HepG2 (cell line): Measurements from ENCODE around the gene DUSP12. TPM values are rescaled to one million over a fixed set of nuclear protein-coding genes. Genes with fewer than 3 reads are reported as not detected.

Experiments
- ATAC-seq: fragments of 200-7000 bp; cut with Tn5 transposase; 3 replicates; pipeline ENCODE4 v1.9.1; 2020; ENCODE audit warnings: mild to moderate bottlenecking, moderate library complexity
- BruUV-seq: library from RNA; stranded (reverse); fragments of 400-500 nt; replicated peaks from 2 replicates; lab custom pipeline; 2021; lab: Mats Ljungman, UMichigan
- CTCF ChIA-PET: fragments of 300-600 bp; formaldehyde crosslinking; extraction: SDS; loops from one replicate; lab custom pipeline; 2021; ENCODE audit warnings: low total read pairs, inconsistent platforms, low intra/inter-chr PET ratio; lab: Yijun Ruan, JAX
- POLR2A ChIA-PET: fragments of 350-600 bp; sonication (Branson Sonifier 250); formaldehyde crosslinking; loops from one replicate; lab custom pipeline; 2020; ENCODE audit warnings: antibody characterized with exemption, inconsistent platforms; lab: Yijun Ruan, JAX
- DNase-seq: peaks from one replicate; pipeline ENCODE4 v3.0.0-alpha.2; 2015; ENCODE audit warnings: low spot score
- FAIRE-seq: peaks from 3 replicates; lab custom pipeline; 2011; peaks lifted over from hg19 to GRCh38; lab: Jason Lieb, UNC
- H2AFZ ChIP-seq: one replicate; pipeline ENCODE4 v1.6.1; 2011; ENCODE audit warnings: low read length, inconsistent platforms
- H3K27ac ChIP-seq: fragments of 300-600 bp; 3 replicates; pipeline ENCODE4 v1.8.0; 2011; ENCODE audit warnings: mixed run types, mild to moderate bottlenecking, mixed read lengths, low read length, inconsistent platforms; ENCODE audit not compliant: insufficient read depth; ENCODE audit errors: extremely low read length
- H3K27me3 ChIP-seq, 2 experiments: fragments of 200-600 bp in 1 of 2; 2 replicates in 1 of 2; 3 replicates in 1 of 2; pipeline versions ENCODE4 v1.6.0 to v1.8.0; 2011; ENCODE audit warnings: low read length in 2 of 2, mild to moderate bottlenecking in 2 of 2, moderate library complexity in 2 of 2, inconsistent platforms in 1 of 2; ENCODE audit not compliant: insufficient read depth in 2 of 2, control insufficient read depth in 1 of 2
- H3K36me3 ChIP-seq, 2 experiments: fragments of 200-600 bp in 1 of 2; replicated peaks in 1 of 2; 2 replicates in 1 of 2; 3 replicates in 1 of 2; pipeline versions ENCODE4 v1.5.1 to v1.8.0; 2011; ENCODE audit warnings: low read length in 2 of 2, inconsistent platforms in 1 of 2; ENCODE audit not compliant: insufficient read depth in 2 of 2, control insufficient read depth in 1 of 2
- H3K4me1 ChIP-seq: 2 replicates; pipeline ENCODE4 v1.5.1; 2012; ENCODE audit warnings: low read length, inconsistent platforms; ENCODE audit not compliant: insufficient read depth
- H3K4me2 ChIP-seq: 2 replicates; pipeline ENCODE4 v1.6.0; 2011; ENCODE audit warnings: low read depth, low read length, inconsistent platforms
- H3K4me3 ChIP-seq, 3 experiments: fragments of 200-600 bp in 1 of 3; sonication (generic), shearing (Covaris generic) in 1 of 3; replicated peaks in 1 of 3; 2 replicates each; pipeline ENCODE4 v1.5.1; 2011 to 2016; ENCODE audit warnings: low read length in 3 of 3, inconsistent platforms in 2 of 3, low read depth in 2 of 3, mild to moderate bottlenecking in 2 of 3, control low read depth in 1 of 3, mixed read lengths in 1 of 3; ENCODE audit not compliant: insufficient read depth in 1 of 3
- H3K79me2 ChIP-seq: one replicate; pipeline ENCODE4 v1.6.1; 2011; ENCODE audit warnings: low read length, inconsistent platforms; ENCODE audit not compliant: insufficient read depth
- H3K9ac ChIP-seq: 2 replicates; pipeline ENCODE4 v1.6.0; 2011; ENCODE audit warnings: mild to moderate bottlenecking, low read depth, low read length, inconsistent platforms; ENCODE audit not compliant: insufficient read depth
- H3K9me3 ChIP-seq: 2 replicates; pipeline ENCODE4 v1.5.1; 2012; ENCODE audit warnings: mild to moderate bottlenecking, low read length
- H4K20me1 ChIP-seq: 2 replicates; pipeline ENCODE4 v1.6.0; 2011; ENCODE audit warnings: inconsistent platforms, mild to moderate bottlenecking, low read length, moderate library complexity; ENCODE audit not compliant: insufficient read depth
- BCL6 ChIP-seq: IDR thresholded peaks from 2 replicates; pipeline ENCODE4 v1.6.1; 2016; ENCODE audit warnings: missing genetic modification reagents, missing compliant biosample characterization
- IRF2 ChIP-seq: IDR thresholded peaks from 2 replicates; pipeline ENCODE4 v1.6.1; 2018; ENCODE audit warnings: missing genetic modification reagents, missing compliant biosample characterization
- ISL2 ChIP-seq: sonication (generic); formaldehyde crosslinking; IDR thresholded peaks from 2 replicates; pipeline ENCODE4 v1.5.0; 2020; ENCODE audit warnings: missing genetic modification reagents
- PRPF4 ChIP-seq: fragments of 200-400 bp; formaldehyde crosslinking; IDR thresholded peaks from 2 replicates; pipeline ENCODE4 v1.6.1; 2016; ENCODE audit warnings: low read length, low read depth; ENCODE audit not compliant: poor library complexity, severe bottlenecking
- SOX13 ChIP-seq, 3 experiments: fragments of 450-650 bp in 1 of 3; sonication (generic) in 1 of 3; formaldehyde crosslinking in 1 of 3; IDR thresholded peaks in 2 of 3; conservative IDR thresholded peaks in 1 of 3; 2 replicates each; pipeline versions ENCODE4 v1.5.0 to v1.6.1; 2016 to 2020; ENCODE audit warnings: antibody characterized with exemption in 1 of 3, mild to moderate bottlenecking in 1 of 3, missing compliant biosample characterization in 1 of 3, missing genetic modification reagents in 1 of 3, moderate library complexity in 1 of 3
- TMF1 ChIP-seq: sonication (generic); formaldehyde crosslinking; IDR thresholded peaks from 2 replicates; pipeline ENCODE4 v1.8.1; 2022; ENCODE audit warnings: low read depth, missing genetic modification reagents
- ZNF234 ChIP-seq: sonication (generic); formaldehyde crosslinking; conservative IDR thresholded peaks from 2 replicates; pipeline ENCODE4 v1.5.1; 2020; ENCODE audit warnings: mild to moderate bottlenecking, missing genetic modification reagents
- ZNF501 ChIP-seq: sonication (generic); formaldehyde crosslinking; IDR thresholded peaks from 2 replicates; pipeline ENCODE4 v1.5.1; 2020; ENCODE audit warnings: mild to moderate bottlenecking, moderate library complexity, missing genetic modification reagents
- WGBS: methylation state at CpG from one replicate; pipeline ENCODE4 v1.1.6; 2017; ENCODE audit warnings: low lambda C conversion rate; 5-methylcytosine and 5-hydroxymethylcytosine counted together
- in situ Hi-C: cut with HindIII; loops from 2 replicates; pipeline ENCODE4 v1.10.0; 2017; ENCODE audit warnings: low pct_unique_long_range_greater_than_20kb; ENCODE audit not compliant: extremely low pct_ligation_motif_present
- intact Hi-C: fragments of 100-400 bp; cut with micrococcal nuclease; formaldehyde crosslinking; loops from one replicate; pipeline ENCODE4 v1.10.0; 2022; ENCODE audit not compliant: unreplicated experiment
- polyA plus RNA-seq, 8 experiments: library from polyadenylated mRNA; depleted of rRNA in 3 of 8; stranded (reverse) in 7 of 8; unstranded in 1 of 8; fragments of >200 nt; fragmentation: Illumina TruSeq in 4 of 8; extraction: Trizol in 4 of 8; gene quantifications; 2 replicates each; pipeline versions ENCODE4 v1.2.1 to v1.2.3, GENCODE V29; 2011 to 2016; ENCODE audit warnings: low read depth in 4 of 8, missing spikeins in 1 of 8, mixed read lengths in 1 of 8; ENCODE audit not compliant: insufficient read depth in 1 of 8
- total RNA-seq, 5 experiments: library from RNA; depleted of rRNA; stranded (reverse); fragments of >200 nt; fragmentation: Illumina TruSeq; extraction: Trizol; gene quantifications; 2 replicates each; pipeline ENCODE4 v1.2.3, GENCODE V29; 2016; ENCODE audit warnings: low read depth in 1 of 5
- TF ChIP-seq, protein P1 (sequence below): sonication (generic); formaldehyde crosslinking; conservative IDR thresholded peaks from 2 replicates; pipeline ENCODE4 v1.4.0; 2020; ENCODE audit warnings: mild to moderate bottlenecking, missing genetic modification reagents, moderate library complexity

The DUSP12 gene
- total and polyA plus RNA-seq, 2 of the 13 experiments (the other 11 are each of a cell fraction or from before 2014, with no cell fraction given) = 36.7 to 37.1 TPM

- TF ChIP-seq SOX13 (IDR thresholded peaks at IDR 0.05) = no peak
- TF ChIP-seq SOX13 (CRISPR knock-in tag; conservative IDR thresholded peaks at IDR 0.05 in 1 of 2, IDR thresholded peaks at IDR 0.05 in 1 of 2) = no peak
- no peak for TF ChIP-seq TMF1
Observed at GRCh38 chr1:161738627-161739287, 10.8 kb upstream of the DUSP12 start (continued).

DNA sequence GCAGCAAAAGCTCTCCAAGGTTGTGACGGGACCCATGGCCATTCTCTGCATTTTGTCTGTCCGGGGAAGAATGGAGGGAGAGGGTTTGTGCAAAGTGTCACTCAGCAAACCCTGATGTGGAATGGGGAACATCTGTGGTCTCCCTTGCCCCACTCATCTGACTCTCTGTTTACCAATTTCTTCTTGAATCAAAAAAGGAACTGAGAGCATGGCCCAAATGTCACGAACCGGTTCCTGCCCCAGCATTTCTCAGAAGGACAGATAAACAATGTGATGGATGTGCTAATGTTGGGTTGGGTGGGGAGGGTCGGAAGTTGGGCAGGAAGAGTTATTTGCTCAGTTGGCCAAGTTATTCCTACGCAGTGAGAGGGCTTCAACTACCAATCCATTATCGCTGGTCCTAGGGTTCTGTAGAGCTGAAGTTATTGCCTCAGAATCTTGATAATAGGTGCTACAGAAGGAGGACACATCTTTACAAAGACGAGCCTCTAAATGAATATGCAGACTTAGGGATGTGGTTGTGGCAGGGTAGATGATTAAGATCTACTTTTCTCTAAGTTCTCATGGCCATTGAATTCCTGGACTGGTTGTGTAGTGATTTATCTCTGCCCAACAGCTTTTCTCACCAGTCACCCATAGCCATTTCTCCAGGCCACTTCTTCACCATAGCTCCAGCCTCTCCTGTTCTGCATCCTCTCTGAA lies 9.6 kb upstream of the DUSP12 start:
- no TSS peak for BruUV-seq

More for the DNA sequence above, 9.6 kb upstream of the DUSP12 start:
- H3K4me1 ChIP-seq = no peaks in the 10 kb centered on the region
- DNase-seq (no peak), ATAC-seq (no peak), FAIRE-seq (no peak)
- in situ Hi-C loops = loop anchor here (10.0 kb wide), 1 partner anchor 95 kb away; no protein-coding TSS in a partner anchor
- no peak overlapping the region for H3K4me3 ChIP-seq
- H3K4me2 ChIP-seq = no peak overlapping the region
- intact Hi-C loops = loop anchor here (10.0 kb wide), 1 partner anchor 175 kb away; no protein-coding TSS in a partner anchor
- no peak for TF ChIP-seq ISL2
- TF ChIP-seq, protein P1, sequence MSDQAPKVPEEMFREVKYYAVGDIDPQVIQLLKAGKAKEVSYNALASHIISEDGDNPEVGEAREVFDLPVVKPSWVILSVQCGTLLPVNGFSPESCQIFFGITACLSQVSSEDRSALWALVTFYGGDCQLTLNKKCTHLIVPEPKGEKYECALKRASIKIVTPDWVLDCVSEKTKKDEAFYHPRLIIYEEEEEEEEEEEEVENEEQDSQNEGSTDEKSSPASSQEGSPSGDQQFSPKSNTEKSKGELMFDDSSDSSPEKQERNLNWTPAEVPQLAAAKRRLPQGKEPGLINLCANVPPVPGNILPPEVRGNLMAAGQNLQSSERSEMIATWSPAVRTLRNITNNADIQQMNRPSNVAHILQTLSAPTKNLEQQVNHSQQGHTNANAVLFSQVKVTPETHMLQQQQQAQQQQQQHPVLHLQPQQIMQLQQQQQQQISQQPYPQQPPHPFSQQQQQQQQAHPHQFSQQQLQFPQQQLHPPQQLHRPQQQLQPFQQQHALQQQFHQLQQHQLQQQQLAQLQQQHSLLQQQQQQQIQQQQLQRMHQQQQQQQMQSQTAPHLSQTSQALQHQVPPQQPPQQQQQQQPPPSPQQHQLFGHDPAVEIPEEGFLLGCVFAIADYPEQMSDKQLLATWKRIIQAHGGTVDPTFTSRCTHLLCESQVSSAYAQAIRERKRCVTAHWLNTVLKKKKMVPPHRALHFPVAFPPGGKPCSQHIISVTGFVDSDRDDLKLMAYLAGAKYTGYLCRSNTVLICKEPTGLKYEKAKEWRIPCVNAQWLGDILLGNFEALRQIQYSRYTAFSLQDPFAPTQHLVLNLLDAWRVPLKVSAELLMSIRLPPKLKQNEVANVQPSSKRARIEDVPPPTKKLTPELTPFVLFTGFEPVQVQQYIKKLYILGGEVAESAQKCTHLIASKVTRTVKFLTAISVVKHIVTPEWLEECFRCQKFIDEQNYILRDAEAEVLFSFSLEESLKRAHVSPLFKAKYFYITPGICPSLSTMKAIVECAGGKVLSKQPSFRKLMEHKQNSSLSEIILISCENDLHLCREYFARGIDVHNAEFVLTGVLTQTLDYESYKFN (CRISPR knock-in tag) = no peak
- TF ChIP-seq ZNF234 (CRISPR knock-in tag) = no peak
- no peak for TF ChIP-seq IRF2 (CRISPR knock-in tag)
- no peak for TF ChIP-seq PRPF4
- no peak for TF ChIP-seq ZNF501 (CRISPR knock-in tag)
- no peak for TF ChIP-seq BCL6 (CRISPR knock-in tag)
- no peak overlapping the region for H3K27ac ChIP-seq
- H3K9me3 ChIP-seq = no peaks in the 10 kb centered on the region
- H3K36me3 ChIP-seq = no peaks in the 10 kb centered on the region
- 13% methylated on average over 6 of the region's 8 CpGs for WGBS
- H3K27me3 ChIP-seq = no peaks in the 10 kb centered on the region; a peak in 2 of 5 replicates
- H4K20me1 ChIP-seq = no peaks in the 10 kb centered on the region
- POLR2A ChIA-PET = no interaction called here
- no peak overlapping the region for H2AFZ ChIP-seq
- CTCF ChIA-PET = no interaction called here
- no peaks in the 10 kb centered on the region for H3K79me2 ChIP-seq
- no peak overlapping the region for H3K9ac ChIP-seq
